ENCODE data around the gene STYX.

DNA sequence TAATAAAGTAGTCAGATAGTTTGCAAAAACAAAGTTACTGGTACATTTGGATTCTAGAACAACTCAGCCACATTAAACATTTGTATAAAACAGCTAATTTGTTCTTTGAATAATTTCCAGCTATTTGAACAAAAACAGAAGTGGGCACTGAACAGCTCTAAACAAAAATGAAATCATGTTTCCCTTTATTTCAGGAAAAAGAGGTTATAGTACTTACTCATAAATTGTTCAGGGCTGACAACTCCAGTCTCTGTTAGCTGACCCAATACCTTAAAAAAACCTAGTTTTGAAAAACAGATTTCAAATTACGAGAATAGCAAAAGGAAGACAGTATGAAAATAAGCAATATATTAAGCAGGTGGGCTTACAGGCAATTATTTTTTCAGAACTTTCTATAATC lies 53.2 kb downstream of the STYX start:
- TF ChIP-seq, protein P1, sequence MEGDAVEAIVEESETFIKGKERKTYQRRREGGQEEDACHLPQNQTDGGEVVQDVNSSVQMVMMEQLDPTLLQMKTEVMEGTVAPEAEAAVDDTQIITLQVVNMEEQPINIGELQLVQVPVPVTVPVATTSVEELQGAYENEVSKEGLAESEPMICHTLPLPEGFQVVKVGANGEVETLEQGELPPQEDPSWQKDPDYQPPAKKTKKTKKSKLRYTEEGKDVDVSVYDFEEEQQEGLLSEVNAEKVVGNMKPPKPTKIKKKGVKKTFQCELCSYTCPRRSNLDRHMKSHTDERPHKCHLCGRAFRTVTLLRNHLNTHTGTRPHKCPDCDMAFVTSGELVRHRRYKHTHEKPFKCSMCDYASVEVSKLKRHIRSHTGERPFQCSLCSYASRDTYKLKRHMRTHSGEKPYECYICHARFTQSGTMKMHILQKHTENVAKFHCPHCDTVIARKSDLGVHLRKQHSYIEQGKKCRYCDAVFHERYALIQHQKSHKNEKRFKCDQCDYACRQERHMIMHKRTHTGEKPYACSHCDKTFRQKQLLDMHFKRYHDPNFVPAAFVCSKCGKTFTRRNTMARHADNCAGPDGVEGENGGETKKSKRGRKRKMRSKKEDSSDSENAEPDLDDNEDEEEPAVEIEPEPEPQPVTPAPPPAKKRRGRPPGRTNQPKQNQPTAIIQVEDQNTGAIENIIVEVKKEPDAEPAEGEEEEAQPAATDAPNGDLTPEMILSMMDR (IDR thresholded peaks at IDR 0.05; ENCODE audit: borderline replicate concordance, extremely low read depth, low read length, poor library complexity, severe bottlenecking), result no peak
- TF ChIP-seq EZH2 (IDR thresholded peaks at IDR 0.05; ENCODE audit: borderline replicate concordance, low read depth, low read length, severe bottlenecking), result no peak
